Measurements from ENCODE around the gene WWOX.

DNA sequence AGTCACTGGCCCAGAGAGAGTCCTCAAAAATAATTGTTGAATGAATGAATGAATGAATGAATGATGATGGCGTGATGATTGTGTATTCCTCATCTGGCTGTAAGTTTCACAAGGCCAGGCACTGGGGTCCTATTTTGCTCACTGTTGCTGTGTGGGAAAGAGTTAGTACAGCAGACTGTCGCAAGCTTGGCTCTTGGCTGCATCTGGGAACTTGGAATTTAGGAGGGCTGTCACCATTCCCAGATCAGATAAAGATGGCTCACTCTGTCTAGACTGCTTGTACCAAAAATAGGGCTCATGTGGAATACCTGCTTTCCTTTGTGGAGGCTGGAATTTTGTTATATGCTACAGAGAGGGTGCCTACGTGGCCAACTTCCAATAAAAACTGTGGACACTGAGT lies 530.6 kb downstream of the WWOX start:
- TF ChIP-seq, protein P1, sequence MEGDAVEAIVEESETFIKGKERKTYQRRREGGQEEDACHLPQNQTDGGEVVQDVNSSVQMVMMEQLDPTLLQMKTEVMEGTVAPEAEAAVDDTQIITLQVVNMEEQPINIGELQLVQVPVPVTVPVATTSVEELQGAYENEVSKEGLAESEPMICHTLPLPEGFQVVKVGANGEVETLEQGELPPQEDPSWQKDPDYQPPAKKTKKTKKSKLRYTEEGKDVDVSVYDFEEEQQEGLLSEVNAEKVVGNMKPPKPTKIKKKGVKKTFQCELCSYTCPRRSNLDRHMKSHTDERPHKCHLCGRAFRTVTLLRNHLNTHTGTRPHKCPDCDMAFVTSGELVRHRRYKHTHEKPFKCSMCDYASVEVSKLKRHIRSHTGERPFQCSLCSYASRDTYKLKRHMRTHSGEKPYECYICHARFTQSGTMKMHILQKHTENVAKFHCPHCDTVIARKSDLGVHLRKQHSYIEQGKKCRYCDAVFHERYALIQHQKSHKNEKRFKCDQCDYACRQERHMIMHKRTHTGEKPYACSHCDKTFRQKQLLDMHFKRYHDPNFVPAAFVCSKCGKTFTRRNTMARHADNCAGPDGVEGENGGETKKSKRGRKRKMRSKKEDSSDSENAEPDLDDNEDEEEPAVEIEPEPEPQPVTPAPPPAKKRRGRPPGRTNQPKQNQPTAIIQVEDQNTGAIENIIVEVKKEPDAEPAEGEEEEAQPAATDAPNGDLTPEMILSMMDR (conservative IDR thresholded peaks at IDR 0.05; ENCODE audit: low read depth, low read length), result no peak
- TF ChIP-seq EZH2 (IDR thresholded peaks at IDR 0.05; ENCODE audit: borderline replicate concordance, low read depth, low read length, poor library complexity, severe bottlenecking), result no peak

Measured in A673 (cell line).